ENCODE data around the gene STARD3NL.

STARD3NL gene, protein sequence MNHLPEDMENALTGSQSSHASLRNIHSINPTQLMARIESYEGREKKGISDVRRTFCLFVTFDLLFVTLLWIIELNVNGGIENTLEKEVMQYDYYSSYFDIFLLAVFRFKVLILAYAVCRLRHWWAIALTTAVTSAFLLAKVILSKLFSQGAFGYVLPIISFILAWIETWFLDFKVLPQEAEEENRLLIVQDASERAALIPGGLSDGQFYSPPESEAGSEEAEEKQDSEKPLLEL

DNA sequence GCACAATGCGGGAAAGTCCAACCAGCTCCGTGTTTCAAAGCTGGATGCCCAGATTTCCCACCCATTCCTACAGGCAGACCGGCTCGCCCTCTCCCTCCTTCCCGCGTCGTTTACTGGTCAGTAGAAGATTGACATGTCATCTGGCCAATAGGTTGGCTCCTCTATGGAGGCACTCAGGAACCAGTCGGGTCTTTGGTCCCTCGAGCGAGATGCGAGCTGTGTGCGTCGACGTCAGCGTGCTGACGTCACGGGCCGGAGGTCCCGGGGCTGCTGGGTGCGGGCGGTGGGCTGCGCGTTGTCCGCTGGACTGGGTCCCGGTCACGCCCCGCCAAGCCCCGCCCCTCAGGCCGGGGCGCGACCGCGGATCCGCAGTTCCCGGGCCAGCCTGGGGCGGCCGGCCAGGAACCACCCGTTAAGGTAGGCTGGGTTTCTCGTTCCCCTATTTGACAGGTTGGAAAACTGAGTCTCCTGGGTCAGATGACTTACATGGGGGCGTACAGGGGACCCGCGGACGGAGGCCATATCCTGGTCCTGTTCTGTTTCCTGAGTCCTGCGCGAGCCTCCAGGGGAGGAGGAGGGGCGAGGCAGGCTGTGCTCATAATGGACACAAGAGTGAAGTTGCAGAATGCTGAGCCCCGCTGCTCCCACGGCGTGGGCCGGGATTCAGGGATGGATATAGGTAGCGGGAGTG lies at the start of gene STARD3NL:
STARD3NL (plus strand) TSS at position 242 of the 691 bp plus-strand sequence. CDS start 29,260 bp downstream, outside the sequence.
- TF ChIP-seq GATA1 (IDR thresholded peaks at IDR 0.05; ENCODE audit: low read depth, low read length) = no peak
- TF ChIP-seq POLR2A (IDR thresholded peaks at IDR 0.05; ENCODE audit: low read length) = peak; percentile 79
- DNase-seq = peak; percentile 98 to 99

- no peak for DNase-seq
- TF ChIP-seq GATA1 (IDR thresholded peaks at IDR 0.05; ENCODE audit: low read depth, low read length) (no peak), POLR2A (IDR thresholded peaks at IDR 0.05; ENCODE audit: low read length) (no peak)
Observed at GRCh38 chr7:38129162-38129561, 48.9 kb upstream of the STARD3NL start.

DNA sequence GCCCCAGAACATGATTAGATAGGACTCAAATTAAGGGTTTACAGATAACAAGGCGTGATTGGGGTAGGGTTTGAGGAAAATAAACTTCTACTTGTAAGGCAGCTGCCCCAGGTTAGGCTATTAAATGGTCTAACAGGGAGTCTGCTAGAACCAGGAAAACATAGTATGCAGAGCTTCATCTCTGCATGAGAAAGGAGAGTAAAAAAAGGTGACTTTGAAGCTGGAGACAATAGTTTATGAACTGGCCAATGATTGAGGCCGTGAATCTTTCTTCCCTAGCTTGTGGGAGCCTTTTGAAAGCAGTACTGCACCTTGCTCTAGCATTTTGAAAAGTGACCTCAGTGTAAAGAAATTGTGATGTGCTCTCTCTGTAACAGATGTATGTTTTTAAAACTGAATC lies 48.5 kb upstream of the STARD3NL start:
- no peak for TF ChIP-seq GATA1 (IDR thresholded peaks at IDR 0.05; ENCODE audit: low read depth, low read length)
- no peak for TF ChIP-seq POLR2A (IDR thresholded peaks at IDR 0.05; ENCODE audit: low read length)
- no peak for DNase-seq

- TF ChIP-seq POLR2A (IDR thresholded peaks at IDR 0.05; ENCODE audit: low read length) (no peak), GATA1 (IDR thresholded peaks at IDR 0.05; ENCODE audit: low read depth, low read length) (no peak)
- DNase-seq = no peak
Observed at GRCh38 chr7:38138171-38138570, 39.9 kb upstream of the STARD3NL start.

- no peak for DNase-seq
- TF ChIP-seq POLR2A (IDR thresholded peaks at IDR 0.05; ENCODE audit: low read length) (no peak), GATA1 (IDR thresholded peaks at IDR 0.05; ENCODE audit: low read depth, low read length) (no peak)
Observed at GRCh38 chr7:38141187-38141586, 36.9 kb upstream of the STARD3NL start.

GRCh38 chr7:38142736-38143135 lies 35.3 kb upstream of the STARD3NL start:
- no peak for DNase-seq
- TF ChIP-seq GATA1 (IDR thresholded peaks at IDR 0.05; ENCODE audit: low read depth, low read length) (no peak), POLR2A (IDR thresholded peaks at IDR 0.05; ENCODE audit: low read length) (no peak)

DNA sequence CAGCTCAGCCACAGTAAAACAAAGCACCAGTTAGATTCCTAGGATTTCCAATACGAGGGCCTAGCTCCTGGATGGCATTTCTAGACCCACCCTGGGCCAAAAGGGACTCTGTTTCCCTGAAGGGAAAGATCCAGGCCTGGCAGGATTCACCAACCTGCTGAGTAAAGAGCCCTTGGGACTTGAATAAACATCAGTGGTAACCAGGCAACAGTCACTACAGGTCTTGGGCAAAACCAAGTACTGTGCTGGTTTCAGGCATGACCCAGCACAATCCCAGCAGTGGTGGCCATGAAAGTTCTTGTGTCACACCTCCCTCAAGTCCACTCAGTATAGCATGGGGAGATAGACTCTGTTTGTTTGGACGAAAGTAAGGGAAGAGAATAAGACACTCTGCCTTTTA lies 31.0 kb upstream of the STARD3NL start:
- TF ChIP-seq POLR2A (IDR thresholded peaks at IDR 0.05; ENCODE audit: low read length) (no peak), GATA1 (IDR thresholded peaks at IDR 0.05; ENCODE audit: low read depth, low read length) (no peak)
- peak in 1 of 2 experiments; percentile 2 for DNase-seq

GRCh38 chr7:38151556-38151955 lies 26.5 kb upstream of the STARD3NL start:
- no peak for TF ChIP-seq GATA1 (IDR thresholded peaks at IDR 0.05; ENCODE audit: low read depth, low read length)
- TF ChIP-seq POLR2A (IDR thresholded peaks at IDR 0.05; ENCODE audit: low read length) = no peak
- no peak for DNase-seq

DNA sequence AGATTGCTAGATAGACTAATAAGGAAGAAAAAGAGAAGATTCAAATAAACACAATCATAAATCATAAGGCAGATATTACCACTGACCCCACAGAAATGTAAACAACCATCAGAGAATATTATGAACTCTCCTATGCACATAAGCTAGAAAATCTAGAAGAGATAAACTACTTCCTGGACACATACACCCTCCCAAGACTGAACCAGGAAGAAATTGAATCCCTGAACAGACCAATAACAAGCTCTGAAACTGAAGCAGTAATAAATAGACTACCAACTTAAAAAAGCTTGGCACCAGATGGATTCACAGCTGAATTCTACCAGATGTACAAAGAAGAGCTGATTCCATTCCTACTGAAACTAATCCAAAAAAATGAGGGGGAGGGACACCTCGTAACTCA lies 24.5 kb upstream of the STARD3NL start:
- TF ChIP-seq POLR2A (IDR thresholded peaks at IDR 0.05; ENCODE audit: low read length) (no peak), GATA1 (IDR thresholded peaks at IDR 0.05; ENCODE audit: low read depth, low read length) (no peak)

DNA sequence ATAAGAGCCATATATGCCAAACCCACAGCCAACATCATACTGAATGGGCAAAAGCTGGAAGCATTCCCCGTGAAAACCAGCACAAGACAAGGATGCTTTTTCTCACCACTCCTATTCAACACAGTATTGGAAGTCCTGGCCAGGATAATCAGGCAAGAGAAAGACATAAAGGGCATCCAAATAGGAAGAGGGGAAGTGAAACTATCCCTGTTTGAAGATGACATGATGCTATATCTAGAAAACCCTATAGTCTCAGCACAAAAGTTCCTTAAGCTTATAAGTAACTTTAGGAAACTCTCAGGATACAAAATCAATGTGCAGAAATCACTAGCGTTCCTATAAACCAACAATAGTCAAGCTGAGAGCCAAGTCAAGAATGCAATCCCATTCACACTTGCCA lies 23.8 kb upstream of the STARD3NL start:
- DNase-seq = no peak
- TF ChIP-seq GATA1 (IDR thresholded peaks at IDR 0.05; ENCODE audit: low read depth, low read length) = no peak
- TF ChIP-seq POLR2A (IDR thresholded peaks at IDR 0.05; ENCODE audit: low read length) = no peak

More for the DNA sequence above, 24.5 kb upstream of the STARD3NL start:
- no peak for DNase-seq

GRCh38 chr7:38160003-38160571 lies 18.0 kb upstream of the STARD3NL start:
- TF ChIP-seq POLR2A (IDR thresholded peaks at IDR 0.05; ENCODE audit: low read length) (no peak), GATA1 (IDR thresholded peaks at IDR 0.05; ENCODE audit: low read depth, low read length) (no peak)
- DNase-seq = no peak

DNA sequence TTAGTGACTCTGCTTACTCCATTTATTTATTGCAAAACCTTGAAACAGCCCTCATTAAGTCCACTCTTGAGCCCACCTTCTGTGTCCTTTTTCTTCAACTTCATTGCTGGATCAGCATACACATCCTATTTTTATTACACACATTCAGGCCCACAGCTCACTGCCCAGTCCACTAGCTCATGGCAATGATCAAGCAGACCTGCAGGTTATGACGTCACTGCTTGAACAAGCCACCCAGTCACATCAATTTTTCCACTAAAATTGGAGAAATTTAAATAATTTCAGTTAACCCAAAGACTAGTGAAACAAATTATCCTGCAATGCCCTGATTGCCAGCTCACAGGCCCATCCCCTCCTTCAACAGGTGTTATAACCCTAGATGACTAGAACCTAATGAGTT lies 16.0 kb upstream of the STARD3NL start:
- no peak for TF ChIP-seq POLR2A (IDR thresholded peaks at IDR 0.05; ENCODE audit: low read length)
- no peak for TF ChIP-seq GATA1 (IDR thresholded peaks at IDR 0.05; ENCODE audit: low read depth, low read length)
- DNase-seq = no peak

- TF ChIP-seq GATA1 (IDR thresholded peaks at IDR 0.05; ENCODE audit: low read depth, low read length) (no peak), POLR2A (IDR thresholded peaks at IDR 0.05; ENCODE audit: low read length) (no peak)
- no peak for DNase-seq
Observed at GRCh38 chr7:38163671-38164070, 14.4 kb upstream of the STARD3NL start.

DNA sequence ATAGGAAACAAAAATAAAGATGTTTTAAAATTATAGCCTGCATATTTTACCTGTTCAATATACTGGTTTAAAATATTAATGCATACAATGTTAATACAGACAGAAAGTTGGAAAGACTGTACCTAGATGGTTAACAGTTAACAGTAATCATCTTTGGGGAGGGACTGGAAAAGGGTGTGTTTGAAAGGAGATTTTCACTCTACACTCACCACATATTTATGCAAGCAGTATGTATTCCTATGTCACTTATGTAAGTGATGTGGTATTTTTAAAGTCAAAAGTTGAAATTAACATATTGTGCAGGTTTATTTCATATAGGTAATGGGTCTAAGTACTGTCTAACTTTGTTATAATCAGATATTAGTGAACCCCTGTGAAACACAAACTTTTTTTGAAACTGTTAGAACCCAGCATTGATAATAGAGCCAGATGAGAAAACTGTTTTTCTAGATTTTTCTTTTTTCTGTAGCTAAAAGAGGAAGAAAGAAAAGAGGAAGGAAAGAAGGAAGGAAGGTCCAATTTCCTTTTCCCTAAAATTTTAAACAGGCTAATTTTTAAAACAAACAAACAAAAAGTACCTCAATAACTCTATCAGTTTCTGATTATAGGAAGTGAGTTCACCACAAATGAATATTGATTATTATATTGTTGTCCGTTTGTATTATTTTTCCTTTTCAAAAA lies 9.0 kb upstream of the STARD3NL start:
- no peak for DNase-seq
- TF ChIP-seq GATA1 (IDR thresholded peaks at IDR 0.05; ENCODE audit: low read depth, low read length) (no peak), POLR2A (IDR thresholded peaks at IDR 0.05; ENCODE audit: low read length) (no peak)

All from erythroblast (primary cell).